Spleen (tissue), 7 donors: ENCODE data around the gene AXDND1.

Source experiments
- CTCF ChIP-seq, 11 experiments: fragments of 200-600 bp in 7 of 11; fragments of 450-650 bp in 4 of 11; sonication (generic) in 4 of 11; IDR thresholded peaks in 8 of 11; conservative IDR thresholded peaks in 3 of 11; 1 replicate in 7 of 11; 2 replicates in 4 of 11; pipeline versions ENCODE4 v1.4.0 to v1.8.0; 2016 to 2021; ENCODE audit warnings: antibody characterized with exemption in 11 of 11, inconsistent platforms in 4 of 11, mild to moderate bottlenecking in 1 of 11
- POLR2AphosphoS5 ChIP-seq, 3 donors: sonication (generic); formaldehyde crosslinking; IDR thresholded peaks; one replicate each; pipeline ENCODE4 v1.5.1; 2017; ENCODE audit warnings: antibody characterized with exemption in 3 of 3
- donor health status: DM: no; HTN: no; CAD: no; lungs with moderate emphysema.
- donor health status: DM: no; HTN: no; CAD: no.
- donor health status: DM: no; HTN: no; CAD: no.

DNA sequence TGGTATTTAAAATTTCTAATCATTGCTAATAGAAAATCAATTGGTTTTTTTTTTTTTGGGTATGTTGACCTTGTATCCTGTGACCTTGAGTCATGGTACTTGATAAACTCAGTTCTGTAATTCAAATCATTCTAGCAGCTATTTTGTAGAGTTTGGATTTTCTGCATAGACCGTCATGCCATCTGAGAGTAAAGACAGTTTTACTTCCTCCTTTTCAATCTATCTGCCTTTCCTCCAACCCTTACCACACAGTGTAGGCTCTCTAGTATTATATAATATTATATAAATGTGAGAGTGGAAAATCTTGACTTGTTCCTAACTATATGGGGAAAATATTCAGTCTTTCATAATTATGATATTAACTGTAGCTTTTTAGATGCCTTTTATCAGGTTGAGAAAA, 232.9 kb downstream of the AXDND1 start:
- no peak for TF ChIP-seq CTCF (IDR thresholded peaks at IDR 0.05 in 8 of 11, conservative IDR thresholded peaks at IDR 0.05 in 3 of 11)
- TF ChIP-seq POLR2AphosphoS5 (IDR thresholded peaks at IDR 0.05), result no peak
